H1 (cell line): ENCODE data around the gene CHCHD3. TPM values are rescaled to one million over a fixed set of nuclear protein-coding genes. Genes with fewer than 3 reads are reported as not detected.
"Not testable (repeated sequence)": the region's sequence is repeated elsewhere in the genome, so short reads cannot be mapped to it uniquely, and the experiment has no call there.

Source experiments
- CTCF ChIA-PET: fragments of 300-600 bp; sonication (Branson Sonifier 250); formaldehyde crosslinking; loops from one replicate; lab custom pipeline; 2021; ENCODE audit not compliant: partially characterized antibody; lab: Charles Lee
- POLR2A ChIA-PET: fragments of 300-600 bp; sonication (Branson Sonifier 250); formaldehyde crosslinking; loops from one replicate; lab custom pipeline; 2021; ENCODE audit warnings: inconsistent platforms; ENCODE audit not compliant: partially characterized antibody; lab: Charles Lee
- DNase-seq, 2 experiments: peaks; one replicate each; pipeline versions ENCODE4 v3.0.0 to v3.0.0-alpha.2; 2010 to 2022; ENCODE audit warnings: low spot score in 2 of 2, low read depth in 1 of 2, mixed read lengths in 1 of 2
- FAIRE-seq: peaks from 2 replicates; lab custom pipeline; 2011; peaks lifted over from hg19 to GRCh38; lab: Jason Lieb, UNC
- H2AFZ ChIP-seq: 2 replicates; pipeline ENCODE4 v1.8.1; 2012; ENCODE audit warnings: low read length, inconsistent platforms
- H2AK5ac ChIP-seq: 2 replicates; pipeline ENCODE4 v1.6.1; 2013; ENCODE audit warnings: low read depth, low read length
- H2BK120ac ChIP-seq: replicated peaks from 2 replicates; pipeline ENCODE3; 2013; ENCODE audit warnings: low read depth, low read length, inconsistent platforms
- H2BK12ac ChIP-seq: 2 replicates; pipeline ENCODE4 v1.6.1; 2013; ENCODE audit warnings: low read depth, low read length
- H2BK15ac ChIP-seq: 2 replicates; pipeline ENCODE4 v1.6.1; 2013; ENCODE audit warnings: low read length
- H2BK20ac ChIP-seq: 2 replicates; pipeline ENCODE4 v1.6.1; 2013; ENCODE audit warnings: low read length
- H2BK5ac ChIP-seq: 2 replicates; pipeline ENCODE4 v1.6.1; 2013; ENCODE audit warnings: low read depth, low read length
- H3K14ac ChIP-seq: 2 replicates; pipeline ENCODE4 v1.6.1; 2013; ENCODE audit warnings: inconsistent platforms; ENCODE audit not compliant: insufficient read length
- H3K18ac ChIP-seq: 2 replicates; pipeline ENCODE4 v1.6.1; 2013; ENCODE audit warnings: low read length; ENCODE audit errors: extremely low read depth
- H3K23ac ChIP-seq: 2 replicates; pipeline ENCODE4 v1.6.1; 2013; ENCODE audit warnings: inconsistent platforms; ENCODE audit not compliant: insufficient read length
- H3K23me2 ChIP-seq: 2 replicates; pipeline ENCODE4 v1.6.1; 2013; ENCODE audit warnings: low read depth, low read length
- H3K27ac ChIP-seq: 2 replicates; pipeline ENCODE4 v1.6.1; 2011; ENCODE audit warnings: low read depth, low read length, inconsistent platforms
- H3K27me3 ChIP-seq, 4 experiments: replicated peaks in 1 of 4; 1 replicate in 1 of 4; 2 replicates in 3 of 4; pipeline versions ENCODE4 v1.6.1 to v1.8.1; 2011 to 2013; ENCODE audit warnings: low read length in 3 of 4, mild to moderate bottlenecking in 3 of 4, inconsistent platforms in 2 of 4, mixed read lengths in 2 of 4, moderate library complexity in 1 of 4; ENCODE audit not compliant: control insufficient read depth in 3 of 4, insufficient read depth in 3 of 4; ENCODE audit errors: extremely low read depth in 1 of 4
- H3K36me3 ChIP-seq, 4 experiments: 2 replicates each; pipeline versions ENCODE4 v1.6.1 to v1.8.1; 2011 to 2013; ENCODE audit warnings: mild to moderate bottlenecking in 4 of 4, low read length in 3 of 4, moderate library complexity in 2 of 4, control low read depth in 1 of 4, inconsistent platforms in 1 of 4; ENCODE audit not compliant: insufficient read depth in 4 of 4, control insufficient read depth in 2 of 4
- H3K4ac ChIP-seq: replicated peaks from 2 replicates; pipeline ENCODE3; 2013; ENCODE audit warnings: low read length, low read depth, mixed read lengths, inconsistent platforms; ENCODE audit not compliant: insufficient read length
- H3K4me1 ChIP-seq, 4 experiments: replicated peaks in 1 of 4; 1 replicate in 1 of 4; 2 replicates in 3 of 4; pipeline versions ENCODE4 v1.6.1 to v1.8.1; 2011 to 2013; ENCODE audit warnings: low read length in 3 of 4, inconsistent platforms in 2 of 4, mixed read lengths in 1 of 4; ENCODE audit not compliant: insufficient read depth in 4 of 4, control insufficient read depth in 3 of 4
- H3K4me2 ChIP-seq, 2 experiments: 2 replicates each; pipeline versions ENCODE4 v1.6.1 to v1.8.1; 2011 to 2013; ENCODE audit warnings: low read depth in 2 of 2, low read length in 2 of 2, control low read depth in 1 of 2, inconsistent platforms in 1 of 2, mild to moderate bottlenecking in 1 of 2; ENCODE audit not compliant: insufficient read depth in 1 of 2
- H3K4me3 ChIP-seq, 4 experiments: fragments of 200-600, 300-600 bp in 1 of 4; sonication (generic), shearing (Covaris generic), sonication (Bioruptor Twin) in 1 of 4; 2 replicates each; pipeline versions ENCODE4 v1.5.1 to v1.8.1; 2011 to 2016; ENCODE audit warnings: low read length in 4 of 4, low read depth in 3 of 4, control low read depth in 2 of 4, inconsistent platforms in 2 of 4, mild to moderate bottlenecking in 2 of 4, mixed read lengths in 1 of 4, moderate library complexity in 1 of 4; ENCODE audit not compliant: insufficient read depth in 2 of 4; ENCODE audit errors: extremely low read depth in 1 of 4
- H3K56ac ChIP-seq: replicated peaks from 2 replicates; pipeline ENCODE3; 2013; ENCODE audit warnings: low read depth, mild to moderate bottlenecking, mixed read lengths, low read length, inconsistent platforms; ENCODE audit not compliant: insufficient read length
- H3K79me1 ChIP-seq: 2 replicates; pipeline ENCODE4 v1.6.1; 2013; ENCODE audit warnings: low read depth, low read length, control low read depth
- H3K79me2 ChIP-seq, 2 experiments: 2 replicates each; pipeline versions ENCODE4 v1.6.1 to v1.8.1; 2012 to 2013; ENCODE audit warnings: low read length in 2 of 2, mild to moderate bottlenecking in 2 of 2, inconsistent platforms in 1 of 2; ENCODE audit not compliant: insufficient read depth in 2 of 2, control insufficient read depth in 1 of 2
- H3K9ac ChIP-seq, 4 experiments: replicated peaks in 1 of 4; 1 replicate in 1 of 4; 2 replicates in 3 of 4; pipeline versions ENCODE4 v1.6.1 to v1.8.1; 2011 to 2013; ENCODE audit warnings: low read depth in 3 of 4, low read length in 3 of 4, control low read depth in 2 of 4, mild to moderate bottlenecking in 2 of 4, moderate library complexity in 2 of 4, inconsistent platforms in 1 of 4; ENCODE audit errors: extremely low read depth in 1 of 4
- H3K9me3 ChIP-seq, 2 experiments: 2 replicates each; pipeline versions ENCODE4 v1.6.1 to v1.8.1; 2012 to 2013; ENCODE audit warnings: mild to moderate bottlenecking in 2 of 2, moderate library complexity in 2 of 2, control low read depth in 1 of 2, inconsistent platforms in 1 of 2, low read depth in 1 of 2, low read length in 1 of 2, mixed read lengths in 1 of 2; ENCODE audit not compliant: insufficient read depth in 2 of 2
- H4K20me1 ChIP-seq, 2 experiments: replicated peaks in 1 of 2; 2 replicates each; pipeline versions ENCODE3 to v1.8.1; 2011 to 2013; ENCODE audit warnings: inconsistent platforms in 2 of 2, low read length in 2 of 2, mild to moderate bottlenecking in 1 of 2; ENCODE audit not compliant: insufficient read depth in 2 of 2, control insufficient read depth in 1 of 2
- H4K5ac ChIP-seq: 2 replicates; pipeline ENCODE4 v1.6.1; 2013; ENCODE audit warnings: low read length, low read depth, mixed read lengths, inconsistent platforms; ENCODE audit not compliant: insufficient read length
- H4K8ac ChIP-seq: 2 replicates; pipeline ENCODE4 v1.8.0; 2013; ENCODE audit warnings: mild to moderate bottlenecking, moderate library complexity, low read length, inconsistent platforms; ENCODE audit not compliant: insufficient read depth; ENCODE audit errors: extremely low read depth
- H4K91ac ChIP-seq: replicated peaks from 2 replicates; pipeline ENCODE3; 2013; ENCODE audit warnings: low read length, mixed read lengths, inconsistent platforms; ENCODE audit not compliant: insufficient read length
- WGBS, 2 experiments: shearing (Covaris generic) in 1 of 2; methylation state at CpG; one replicate each; pipeline versions ENCODE4 v1.1.6 to v1.1.7; 2013 to 2015; ENCODE audit warnings: low lambda C conversion rate in 2 of 2, mixed read lengths in 2 of 2, inconsistent platforms in 1 of 2, low coverage in 1 of 2, missing lambda C conversion rate in 1 of 2; ENCODE audit not compliant: insufficient replicate concordance in 2 of 2, insufficient coverage in 1 of 2, insufficient read length in 1 of 2; ENCODE audit errors: extremely low coverage in 1 of 2, missing lambda C conversion rate in 1 of 2; 5-methylcytosine and 5-hydroxymethylcytosine counted together
- polyA plus RNA-seq, 7 experiments: library from polyadenylated mRNA; depleted of rRNA in 3 of 7; stranded (reverse) in 5 of 7; unstranded in 2 of 7; fragments of >200 nt in 5 of 7; fragments of 200-250 nt in 2 of 7; gene quantifications; 1 replicate in 5 of 7; 2 replicates in 1 of 7; 4 replicates in 1 of 7; pipeline versions ENCODE4 v1.2.1 to v1.2.3, GENCODE V29; 2011 to 2013; ENCODE audit warnings: missing spikeins in 2 of 7, mixed read lengths in 2 of 7
- total RNA-seq: library from RNA; stranded (reverse); fragmentation: NEBNext Ultra II Directional; extraction: Animal tissue kit (Norgen Biotek cat#: 25700); gene quantifications from 2 replicates; pipeline ENCODE4 v1.2.1, GENCODE V29; 2021

CHCHD3 gene
- total and polyA plus RNA-seq, 2 of the 8 experiments (the other 6 are each of a cell fraction or from before 2014, with no cell fraction given), result 42.9 to 137 TPM

- H3K4ac ChIP-seq, H3K36me3 ChIP-seq, H3K27ac ChIP-seq, H2BK20ac ChIP-seq, H3K27me3 ChIP-seq, H2BK15ac ChIP-seq, H3K4me2 ChIP-seq, H3K18ac ChIP-seq, H2BK120ac ChIP-seq, H3K56ac ChIP-seq, H3K23me2 ChIP-seq, H4K20me1 ChIP-seq, H3K4me3 ChIP-seq, H3K9me3 ChIP-seq, H3K14ac ChIP-seq, H3K4me1 ChIP-seq, H2BK5ac ChIP-seq, POLR2A ChIA-PET, FAIRE-seq, H2AFZ ChIP-seq, H3K23ac ChIP-seq, H4K8ac ChIP-seq, H2AK5ac ChIP-seq, DNase-seq, H2BK12ac ChIP-seq, H4K5ac ChIP-seq, H3K9ac ChIP-seq, CTCF ChIA-PET, H4K91ac ChIP-seq, H3K79me1 ChIP-seq: not testable (repeated sequence)
- H3K79me2 ChIP-seq, result peaks cover 0 to 72% of the 10 kb centered on the region in 2 experiments; a peak in 3 of 4 replicates
- WGBS, 2 experiments, result 92% methylated on average over 10 of the region's 10 CpGs; no CpG with 5 or more reads in 1 of the 2 experiments
These were observed 46.6 kb downstream of the CHCHD3 start for GRCh38 chr7:133035240-133035639.
